Erythroblast (primary cell): ENCODE data around the gene PABPC1L.

Experiments
- GATA1 ChIP-seq: IDR thresholded peaks from 2 replicates; pipeline ENCODE4 v1.6.1; 2011; ENCODE audit warnings: low read depth, mild to moderate bottlenecking, control low read depth, low read length, moderate library complexity
- POLR2A ChIP-seq: IDR thresholded peaks from 2 replicates; pipeline ENCODE4 v1.6.1; 2011; ENCODE audit warnings: mild to moderate bottlenecking, low read length

GRCh38 chr20:44954211-44954610 is 44.4 kb downstream of the PABPC1L start:
- TF ChIP-seq POLR2A (no peak), GATA1 (no peak)
